HEK293T (cell line): ENCODE results near the gene MYH10.

Source experiments
- CTCF ChIA-PET: fragments of 350-600 bp; formaldehyde crosslinking; extraction: SDS; loops from one replicate; lab custom pipeline; 2021; ENCODE audit warnings: antibody characterized with exemption, inconsistent platforms; lab: Yijun Ruan, JAX
- POLR2A ChIA-PET: fragments of 350-600 bp; formaldehyde crosslinking; extraction: SDS; loops from one replicate; lab custom pipeline; 2020; ENCODE audit warnings: antibody characterized with exemption, inconsistent platforms; lab: Yijun Ruan, JAX
- DNase-seq: peaks from one replicate; pipeline ENCODE4 v3.0.0; 2012; ENCODE audit warnings: mixed read lengths; ENCODE audit errors: extremely low spot score
- ARNT ChIP-seq: fragments of 450-650 bp; IDR thresholded peaks from 2 replicates; pipeline ENCODE4 v1.6.1; 2017; ENCODE audit warnings: mild to moderate bottlenecking
- BHLHE40 ChIP-seq: fragments of 450-650 bp; IDR thresholded peaks from 2 replicates; pipeline ENCODE4 v1.6.1; 2016; ENCODE audit warnings: mild to moderate bottlenecking, moderate library complexity, borderline replicate concordance
- CTBP1 ChIP-seq: fragments of 450-650 bp; IDR thresholded peaks from 2 replicates; pipeline ENCODE4 v1.6.1; 2016; ENCODE audit warnings: borderline replicate concordance
- ELF4 ChIP-seq: fragments of 450-650 bp; IDR thresholded peaks from 2 replicates; pipeline ENCODE4 v1.6.1; 2017; ENCODE audit warnings: antibody characterized with exemption
- FOXA1 ChIP-seq: fragments of 450-650 bp; IDR thresholded peaks from 2 replicates; pipeline ENCODE4 v1.6.1; 2016; ENCODE audit warnings: mild to moderate bottlenecking
- FOXK2 ChIP-seq: fragments of 450-650 bp; IDR thresholded peaks from 2 replicates; pipeline ENCODE4 v1.6.1; 2016; ENCODE audit warnings: mild to moderate bottlenecking
- FOXM1 ChIP-seq: fragments of 450-650 bp; IDR thresholded peaks from 2 replicates; pipeline ENCODE4 v1.6.1; 2017; ENCODE audit warnings: mild to moderate bottlenecking, borderline replicate concordance
- HDGF ChIP-seq: fragments of 450-650 bp; IDR thresholded peaks from 2 replicates; pipeline ENCODE4 v1.6.1; 2017; ENCODE audit warnings: antibody characterized with exemption, borderline replicate concordance
- L3MBTL2 ChIP-seq: fragments of 450-650 bp; conservative IDR thresholded peaks from 2 replicates; pipeline ENCODE4 v1.6.1; 2016; ENCODE audit warnings: mild to moderate bottlenecking
- LEF1 ChIP-seq: fragments of 450-650 bp; IDR thresholded peaks from 2 replicates; pipeline ENCODE4 v1.6.1; 2017; ENCODE audit warnings: mild to moderate bottlenecking, borderline replicate concordance
- NFRKB ChIP-seq: fragments of 450-650 bp; IDR thresholded peaks from 2 replicates; pipeline ENCODE4 v1.6.1; 2016; ENCODE audit warnings: mild to moderate bottlenecking, moderate library complexity
- SP1 ChIP-seq: fragments of 450-650 bp; IDR thresholded peaks from 2 replicates; pipeline ENCODE4 v1.6.1; 2017
- SUZ12 ChIP-seq: fragments of 450-650 bp; IDR thresholded peaks from 2 replicates; pipeline ENCODE4 v1.6.1; 2016; ENCODE audit warnings: mild to moderate bottlenecking
- TARDBP ChIP-seq: fragments of 450-650 bp; IDR thresholded peaks from 2 replicates; pipeline ENCODE4 v1.6.1; 2016
- ZNF384 ChIP-seq: fragments of 450-650 bp; IDR thresholded peaks from 2 replicates; pipeline ENCODE4 v1.6.1; 2016
- TF ChIP-seq, protein P1 (sequence below): fragments of 450-650 bp; IDR thresholded peaks from 2 replicates; pipeline ENCODE4 v1.6.1; 2016

Gene MYH10

GRCh38 chr17:8477171-8477570 is 153.4 kb downstream of the MYH10 start:
- CTCF ChIA-PET, result no interaction called here
- TF ChIP-seq TARDBP (no peak), ARNT (no peak), L3MBTL2 (no peak), LEF1 (no peak), FOXK2 (no peak), SUZ12 (no peak), HDGF (no peak), SP1 (no peak), FOXA1 (no peak), FOXM1 (no peak), CTBP1 (no peak)
- TF ChIP-seq, protein P1, sequence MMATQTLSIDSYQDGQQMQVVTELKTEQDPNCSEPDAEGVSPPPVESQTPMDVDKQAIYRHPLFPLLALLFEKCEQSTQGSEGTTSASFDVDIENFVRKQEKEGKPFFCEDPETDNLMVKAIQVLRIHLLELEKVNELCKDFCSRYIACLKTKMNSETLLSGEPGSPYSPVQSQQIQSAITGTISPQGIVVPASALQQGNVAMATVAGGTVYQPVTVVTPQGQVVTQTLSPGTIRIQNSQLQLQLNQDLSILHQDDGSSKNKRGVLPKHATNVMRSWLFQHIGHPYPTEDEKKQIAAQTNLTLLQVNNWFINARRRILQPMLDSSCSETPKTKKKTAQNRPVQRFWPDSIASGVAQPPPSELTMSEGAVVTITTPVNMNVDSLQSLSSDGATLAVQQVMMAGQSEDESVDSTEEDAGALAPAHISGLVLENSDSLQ, result no peak
- DNase-seq, result no peak
- POLR2A ChIA-PET, result no interaction called here

- POLR2A ChIA-PET, result no interaction called here
- no peak for DNase-seq
- CTCF ChIA-PET, result no interaction called here
- TF ChIP-seq HDGF (no peak), ELF4 (no peak), L3MBTL2 (no peak), FOXM1 (no peak), SP1 (no peak), ARNT (no peak), TARDBP (no peak), BHLHE40 (no peak), FOXK2 (no peak), SUZ12 (no peak), FOXA1 (no peak)
- TF ChIP-seq, protein P1, result no peak
Measured at GRCh38 chr17:8476741-8477140, 153.8 kb downstream of the MYH10 start.

DNA sequence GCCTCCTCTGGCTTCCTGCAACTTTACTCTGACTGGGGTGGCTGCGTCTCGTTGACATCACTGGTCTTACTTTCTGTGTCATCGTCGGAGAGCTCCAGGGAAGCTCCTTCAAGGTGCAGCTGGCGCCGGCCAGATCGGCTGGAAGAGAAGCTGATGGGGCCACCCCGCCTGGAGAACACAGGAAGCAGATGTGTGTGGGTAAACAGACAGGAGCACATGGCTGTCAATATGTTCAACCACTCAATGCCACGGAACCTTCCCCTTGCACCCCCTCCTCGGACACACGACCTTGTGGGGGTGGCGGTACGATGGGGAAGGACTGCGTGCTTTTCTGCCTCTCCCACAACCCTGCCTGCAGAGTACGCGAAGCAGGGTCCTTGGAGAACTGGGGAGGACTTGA is 154.7 kb downstream of the MYH10 start:
- CTCF ChIA-PET, result no interaction called here
- POLR2A ChIA-PET, result no interaction called here
- TF ChIP-seq ARNT (no peak), ZNF384 (no peak), FOXM1 (no peak), L3MBTL2 (no peak), NFRKB (no peak), HDGF (no peak), FOXK2 (no peak), SP1 (no peak), BHLHE40 (no peak), ELF4 (no peak), LEF1 (no peak), FOXA1 (no peak), CTBP1 (no peak), SUZ12 (no peak), TARDBP (no peak)
- TF ChIP-seq, protein P1, result no peak
- no peak for DNase-seq

- DNase-seq, result no peak
- ChIA-PET CTCF (no interaction called here), POLR2A (no interaction called here)
- TF ChIP-seq ELF4 (no peak), L3MBTL2 (no peak), ZNF384 (no peak), FOXK2 (no peak), SUZ12 (no peak), FOXA1 (no peak), BHLHE40 (no peak), SP1 (no peak), LEF1 (no peak), CTBP1 (no peak), ARNT (no peak), FOXM1 (no peak), HDGF (no peak), NFRKB (no peak), TARDBP (no peak)
- TF ChIP-seq, protein P1, result no peak
Measured at GRCh38 chr17:8475227-8475626, 155.3 kb downstream of the MYH10 start.

- ChIA-PET POLR2A (no interaction called here), CTCF (no interaction called here)
- DNase-seq, result no peak
- TF ChIP-seq BHLHE40 (no peak), SP1 (no peak), ZNF384 (no peak), FOXA1 (no peak), TARDBP (no peak), LEF1 (no peak), SUZ12 (no peak), CTBP1 (no peak), ELF4 (no peak), HDGF (no peak), ARNT (no peak), L3MBTL2 (no peak), NFRKB (no peak), FOXM1 (no peak), FOXK2 (no peak)
- TF ChIP-seq, protein P1, result no peak
Measured at GRCh38 chr17:8474826-8475225, 155.7 kb downstream of the MYH10 start.
